DND-41 (cell line): ENCODE measurements around the gene MSX2.

Source experiments
- ATAC-seq: fragments of 200-7000 bp; cut with Tn5 transposase; 3 replicates; pipeline ENCODE4 v1.9.1; 2021; ENCODE audit warnings: low read depth; ENCODE audit not compliant: insufficient read depth
- DNase-seq: peaks from one replicate; pipeline ENCODE4 v3.0.0-alpha.2; 2020
- H2AFZ ChIP-seq: 2 replicates; pipeline ENCODE4 v1.6.0; 2012; ENCODE audit warnings: low read depth, low read length
- H3K27ac ChIP-seq: 2 replicates; pipeline ENCODE4 v1.5.1; 2012; ENCODE audit warnings: low read length, inconsistent platforms
- H3K27me3 ChIP-seq: fragments of 200-600 bp; sonication (generic); 2 replicates; pipeline ENCODE4 v1.6.0; 2012; ENCODE audit warnings: low read length, mild to moderate bottlenecking, inconsistent platforms; ENCODE audit not compliant: insufficient read depth, poor library complexity
- H3K36me3 ChIP-seq: 2 replicates; pipeline ENCODE4 v1.5.1; 2012; ENCODE audit warnings: low read length, inconsistent platforms; ENCODE audit not compliant: insufficient read depth
- H3K4me1 ChIP-seq: 2 replicates; pipeline ENCODE4 v1.5.1; 2012; ENCODE audit warnings: mild to moderate bottlenecking, low read length; ENCODE audit not compliant: insufficient read depth
- H3K4me2 ChIP-seq: 2 replicates; pipeline ENCODE4 v1.6.0; 2012; ENCODE audit warnings: mild to moderate bottlenecking, moderate library complexity, low read length, inconsistent platforms; ENCODE audit not compliant: insufficient read depth
- H3K4me3 ChIP-seq, 2 experiments: fragments of 200-600 bp in 1 of 2; shearing (Covaris generic) in 1 of 2; 2 replicates each; pipeline ENCODE4 v1.5.1; 2012 to 2016; ENCODE audit warnings: inconsistent platforms in 2 of 2, low read length in 2 of 2, mild to moderate bottlenecking in 2 of 2, low read depth in 1 of 2, moderate library complexity in 1 of 2
- H3K79me2 ChIP-seq: 2 replicates; pipeline ENCODE4 v1.6.0; 2012; ENCODE audit warnings: low read length, inconsistent platforms; ENCODE audit not compliant: insufficient read depth
- H3K9ac ChIP-seq: 2 replicates; pipeline ENCODE4 v1.6.0; 2012; ENCODE audit warnings: low read depth, mild to moderate bottlenecking, inconsistent platforms, low read length, moderate library complexity
- H3K9me3 ChIP-seq: 2 replicates; pipeline ENCODE4 v1.5.1; 2012; ENCODE audit warnings: low read length, moderate library complexity, mild to moderate bottlenecking, inconsistent platforms; ENCODE audit not compliant: insufficient read depth, severe bottlenecking
- H4K20me1 ChIP-seq: 2 replicates; pipeline ENCODE4 v1.6.0; 2012; ENCODE audit warnings: low read length; ENCODE audit not compliant: insufficient read depth
- CTCF ChIP-seq: IDR thresholded peaks from 2 replicates; pipeline ENCODE4 v1.5.1; 2012; ENCODE audit warnings: borderline replicate concordance, low read length, moderate library complexity, mild to moderate bottlenecking; ENCODE audit not compliant: poor library complexity, severe bottlenecking; ENCODE audit errors: extremely low read depth
- EZH2 ChIP-seq: IDR thresholded peaks from 3 replicates; pipeline ENCODE4 v1.6.1; 2012; ENCODE audit warnings: borderline replicate concordance, low read depth, mild to moderate bottlenecking, moderate library complexity, low read length, inconsistent platforms; ENCODE audit not compliant: severe bottlenecking

The MSX2 gene

GRCh38 chr5:174699131-174699530 lies 25.3 kb upstream of the MSX2 start:
- no peak overlapping the region for H2AFZ ChIP-seq
- no peaks in the 10 kb centered on the region for H3K27me3 ChIP-seq
- H3K9me3 ChIP-seq: no peaks in the 10 kb centered on the region
- no peak overlapping the region for H3K27ac ChIP-seq
- no peak overlapping the region for H3K4me2 ChIP-seq
- H4K20me1 ChIP-seq: no peaks in the 10 kb centered on the region
- H3K4me3 ChIP-seq: no peak overlapping the region
- H3K36me3 ChIP-seq: no peaks in the 10 kb centered on the region
- TF ChIP-seq EZH2: no peak
- no peak for TF ChIP-seq CTCF
- no peak for DNase-seq
- H3K79me2 ChIP-seq: no peaks in the 10 kb centered on the region
- H3K4me1 ChIP-seq: no peaks in the 10 kb centered on the region
- H3K9ac ChIP-seq: no peak overlapping the region
- no peak for ATAC-seq

GRCh38 chr5:174706997-174707572 lies 17.3 kb upstream of the MSX2 start:
- Histone ChIP-seq H3K79me2 (no peaks in the 10 kb centered on the region), H3K36me3 (no peaks in the 10 kb centered on the region), H3K4me3 (no peak overlapping the region), H3K9me3 (no peaks in the 10 kb centered on the region), H2AFZ (no peak overlapping the region), H3K9ac (no peak overlapping the region), H3K4me1 (no peaks in the 10 kb centered on the region), H3K27me3 (no peaks in the 10 kb centered on the region), H3K27ac (no peak overlapping the region), H3K4me2 (no peak overlapping the region), H4K20me1 (no peaks in the 10 kb centered on the region)
- TF ChIP-seq EZH2: no peak
- no peak for TF ChIP-seq CTCF
- DNase-seq (no peak), ATAC-seq (no peak)

GRCh38 chr5:174707671-174708070 lies 16.7 kb upstream of the MSX2 start:
- DNase-seq (no peak), ATAC-seq (no peak)
- TF ChIP-seq CTCF: no peak
- TF ChIP-seq EZH2: no peak
- no peak overlapping the region for H3K9ac ChIP-seq
- no peaks in the 10 kb centered on the region for H3K4me1 ChIP-seq
- no peaks in the 10 kb centered on the region for H3K79me2 ChIP-seq
- no peaks in the 10 kb centered on the region for H3K9me3 ChIP-seq
- H3K27me3 ChIP-seq: no peaks in the 10 kb centered on the region
- no peak overlapping the region for H3K4me3 ChIP-seq
- no peak overlapping the region for H3K27ac ChIP-seq
- no peak overlapping the region for H2AFZ ChIP-seq
- no peaks in the 10 kb centered on the region for H3K36me3 ChIP-seq
- H3K4me2 ChIP-seq: no peak overlapping the region
- no peaks in the 10 kb centered on the region for H4K20me1 ChIP-seq
